Activated naive CD4-positive, alpha-beta T cell treated with Interleukin-2 at 50 U/mL for 16 hours (primary cell): ENCODE measurements around the gene SOWAHD.
"Not testable (repeated sequence)": the region's sequence is repeated elsewhere in the genome, so short reads cannot be mapped to it uniquely, and the experiment has no call there.

Source experiments
- DNase-seq: peaks from one replicate; pipeline ENCODE4 v3.0.0-alpha.2; 2020

The SOWAHD gene, protein sequence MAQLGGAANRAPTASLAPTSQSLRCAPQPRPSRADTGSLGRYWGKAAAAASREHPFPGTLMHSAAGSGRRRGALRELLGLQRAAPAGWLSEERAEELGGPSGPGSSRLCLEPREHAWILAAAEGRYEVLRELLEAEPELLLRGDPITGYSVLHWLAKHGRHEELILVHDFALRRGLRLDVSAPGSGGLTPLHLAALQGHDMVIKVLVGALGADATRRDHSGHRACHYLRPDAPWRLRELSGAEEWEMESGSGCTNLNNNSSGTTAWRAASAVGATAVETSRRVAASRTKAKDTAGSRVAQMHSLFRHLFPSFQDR

GRCh38 chrX:119757979-119758730 lies at the start of gene SOWAHD:
SOWAHD (plus strand) TSS chrX:119758588; CDS start chrX:119758668, 80 bp downstream.
- DNase-seq, result peak; percentile 28

GRCh38 chrX:119708936-119709335 lies 49.5 kb upstream of the SOWAHD start:
- DNase-seq, result no peak

DNA sequence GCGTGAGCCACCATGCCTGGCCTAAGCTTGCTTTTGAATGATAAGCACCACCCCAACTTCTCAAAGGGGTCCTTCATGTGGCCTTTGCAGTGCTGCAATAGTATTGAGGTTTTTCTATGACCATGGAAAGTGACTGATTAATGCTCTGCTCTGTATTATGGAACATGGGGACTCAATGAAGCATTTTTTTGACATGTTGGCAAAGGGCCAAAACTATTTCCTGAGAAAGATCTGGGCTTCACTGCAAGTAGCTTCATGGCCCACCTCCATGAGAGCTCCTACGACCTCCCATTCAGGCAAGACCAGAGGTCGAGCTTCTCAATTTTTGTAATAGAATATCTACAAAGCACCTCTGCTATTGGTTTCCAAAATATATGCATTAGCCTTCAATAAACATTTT lies 48.8 kb upstream of the SOWAHD start:
- DNase-seq, result no peak

DNA sequence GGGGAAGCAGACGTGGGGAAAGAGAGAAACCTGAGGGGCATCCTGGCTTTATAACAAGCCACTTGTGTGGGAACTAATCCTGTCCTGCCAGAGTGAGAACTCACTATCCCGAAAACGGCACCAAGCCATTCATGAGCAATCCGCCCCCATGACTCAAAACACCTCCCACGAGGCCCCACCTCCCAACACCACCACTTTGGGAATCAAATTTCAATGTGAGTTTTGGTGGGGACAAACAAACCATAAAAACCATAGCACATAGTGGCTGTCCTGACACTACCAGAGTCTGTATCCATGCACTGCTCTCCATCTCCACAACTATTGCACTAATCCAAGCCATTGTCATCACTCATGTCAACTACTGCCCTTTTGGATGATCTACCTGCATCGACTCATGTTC lies 36.9 kb upstream of the SOWAHD start:
- no peak for DNase-seq

DNA sequence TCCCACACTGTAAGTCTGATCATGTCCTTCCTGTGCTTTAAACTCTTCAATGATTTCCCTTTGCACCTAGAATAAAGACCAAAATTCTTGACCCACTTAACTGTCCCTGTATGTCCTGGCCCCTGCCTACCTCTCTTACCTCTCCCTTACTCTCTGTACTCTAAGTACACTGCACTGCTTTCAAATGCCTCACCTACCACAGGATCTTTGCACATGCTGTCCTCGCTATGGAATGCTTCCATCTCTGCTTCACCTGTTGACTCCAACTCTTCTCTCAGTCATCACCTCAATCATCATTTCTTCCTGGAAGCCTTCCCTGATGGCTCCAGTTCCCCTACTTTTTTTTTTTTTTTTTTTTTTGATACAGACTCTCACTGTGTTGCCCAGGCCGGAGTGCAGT lies 36.5 kb upstream of the SOWAHD start:
- no peak for DNase-seq

- DNase-seq, result peak; percentile 1
Measured at GRCh38 chrX:119726900-119727555, 31.4 kb upstream of the SOWAHD start.

GRCh38 chrX:119728487-119728886 lies 29.9 kb upstream of the SOWAHD start:
- DNase-seq, result no peak

DNA sequence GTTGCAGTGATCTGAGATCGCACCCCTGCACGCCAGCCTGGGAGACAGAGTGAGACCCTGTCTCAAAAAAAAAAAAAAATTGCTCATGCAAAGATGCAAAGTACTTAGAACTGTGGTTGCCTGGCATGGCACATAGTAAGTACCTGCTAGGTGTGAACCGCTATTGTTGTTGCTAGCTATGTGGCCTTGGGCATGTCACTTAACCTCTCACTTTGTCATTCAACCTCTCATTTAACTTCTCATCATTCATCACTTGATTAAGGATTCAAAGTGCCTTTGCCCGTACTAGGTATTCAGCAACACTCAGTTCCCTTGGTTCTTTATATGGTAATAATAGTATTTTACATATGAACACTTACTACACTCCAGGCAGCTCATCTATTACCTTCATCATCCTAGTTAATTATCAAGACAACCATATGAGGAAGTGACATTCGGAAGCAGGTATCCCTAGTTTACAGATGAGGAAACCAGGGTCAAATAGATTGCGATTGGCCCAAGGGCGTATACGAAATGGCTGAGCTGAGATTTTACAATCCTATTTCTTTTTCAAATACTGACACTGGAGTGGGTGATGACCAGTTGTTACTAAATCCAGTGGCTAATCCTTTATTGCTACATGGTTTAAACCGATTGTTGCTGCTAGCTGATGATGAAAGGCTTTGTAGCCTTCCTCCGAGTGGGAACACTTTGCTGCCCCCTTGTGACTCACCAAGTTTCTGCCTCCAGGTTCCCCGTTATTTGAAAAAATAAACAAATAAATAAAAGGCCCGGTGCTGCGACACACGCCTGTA lies 28.8 kb upstream of the SOWAHD start:
- peak; percentile 64 for DNase-seq

DNA sequence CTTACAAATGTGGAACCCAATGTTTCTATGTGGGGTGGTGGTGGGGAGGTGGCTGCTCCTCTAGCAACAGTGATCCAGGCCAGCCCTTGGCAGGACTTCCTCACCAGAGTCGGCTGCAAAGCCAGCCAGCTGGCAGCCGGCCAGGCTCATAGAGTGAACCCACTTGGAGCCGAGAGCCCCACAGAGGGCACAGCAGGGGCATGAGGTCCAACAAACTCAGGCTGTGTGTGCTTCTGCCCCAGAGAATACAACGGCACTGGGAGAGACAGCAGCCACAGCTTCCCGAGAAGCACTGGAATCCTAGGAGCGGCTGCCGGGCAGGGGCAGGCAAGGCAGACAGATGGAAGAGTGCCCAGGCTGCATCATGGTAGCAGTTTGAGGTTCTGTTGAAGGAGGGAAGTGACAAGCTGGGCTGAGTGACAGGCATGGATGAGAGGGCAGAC lies 23.5 kb upstream of the SOWAHD start:
- no peak for DNase-seq

DNA sequence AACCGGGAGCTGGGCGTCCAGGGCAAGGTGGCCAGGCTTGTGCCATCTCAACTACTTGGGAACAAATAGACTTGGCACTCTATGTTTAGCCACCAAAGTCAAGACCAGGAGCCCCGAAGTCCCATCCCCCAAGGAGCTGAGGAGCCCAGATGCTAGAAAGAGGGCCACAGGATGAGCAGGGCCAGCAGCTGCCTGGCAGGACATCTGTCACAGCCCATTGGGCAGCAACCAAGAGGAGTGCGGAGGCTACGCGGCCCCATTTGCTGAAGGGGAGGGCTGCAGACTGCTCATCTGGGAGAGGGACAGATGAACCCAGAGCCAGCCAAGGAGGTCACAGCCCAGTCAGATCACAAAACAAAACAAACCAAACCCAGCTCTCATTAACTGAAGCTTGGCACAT lies 22.9 kb upstream of the SOWAHD start:
- no peak for DNase-seq

GRCh38 chrX:119736206-119736764 lies 22.1 kb upstream of the SOWAHD start:
- DNase-seq, result no peak

DNA sequence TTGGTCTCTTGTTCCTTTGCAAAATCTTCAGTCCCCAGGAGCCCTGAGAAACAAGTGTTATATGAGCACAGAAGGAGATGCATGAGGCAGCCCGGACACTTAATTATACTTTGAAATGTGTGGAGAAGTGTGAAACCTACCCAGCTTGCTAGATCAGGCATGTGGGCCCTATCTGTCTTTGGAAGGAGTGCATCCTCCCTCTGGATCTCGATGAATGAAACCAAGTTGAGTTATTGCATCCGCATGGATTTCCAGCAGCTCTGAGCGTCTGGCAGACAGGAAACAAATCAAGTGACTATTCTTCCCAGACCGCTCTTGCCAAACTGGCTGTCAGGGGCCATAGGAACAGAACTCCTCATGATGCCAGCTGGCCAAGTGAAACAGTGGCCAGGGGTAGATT lies 19.6 kb upstream of the SOWAHD start:
- DNase-seq, result no peak

DNA sequence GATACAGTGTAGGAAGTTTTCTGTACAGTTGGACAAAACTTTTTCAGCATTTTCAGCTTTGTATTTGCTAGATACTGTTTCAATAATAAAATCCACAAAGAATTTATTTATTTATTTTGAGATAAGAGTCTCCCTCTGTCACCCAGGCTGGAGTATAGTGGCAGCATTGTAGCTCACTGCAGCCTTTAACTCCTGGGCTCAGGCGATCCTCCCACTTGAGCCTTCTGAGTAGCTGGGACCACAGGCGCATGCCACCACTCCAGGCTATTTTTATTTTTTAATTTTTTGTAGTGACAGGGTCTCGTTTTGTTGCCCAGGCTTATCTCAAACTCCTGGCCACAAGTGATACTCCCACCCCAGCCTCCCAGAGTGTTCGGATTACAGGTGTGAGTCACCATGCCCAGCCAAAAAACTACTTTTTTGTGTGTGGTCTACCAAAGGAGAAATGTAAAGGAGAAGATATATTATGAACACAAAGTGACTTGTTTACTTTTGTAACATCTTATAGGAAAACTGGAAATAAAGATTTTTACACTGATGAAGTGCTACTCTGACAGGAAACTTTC lies 13.0 kb upstream of the SOWAHD start:
- no peak for DNase-seq

GRCh38 chrX:119750131-119750530 lies 8.3 kb upstream of the SOWAHD start:
- not testable (repeated sequence) for DNase-seq

- not testable (repeated sequence) for DNase-seq
Measured at GRCh38 chrX:119750751-119751150, 7.6 kb upstream of the SOWAHD start.

DNA sequence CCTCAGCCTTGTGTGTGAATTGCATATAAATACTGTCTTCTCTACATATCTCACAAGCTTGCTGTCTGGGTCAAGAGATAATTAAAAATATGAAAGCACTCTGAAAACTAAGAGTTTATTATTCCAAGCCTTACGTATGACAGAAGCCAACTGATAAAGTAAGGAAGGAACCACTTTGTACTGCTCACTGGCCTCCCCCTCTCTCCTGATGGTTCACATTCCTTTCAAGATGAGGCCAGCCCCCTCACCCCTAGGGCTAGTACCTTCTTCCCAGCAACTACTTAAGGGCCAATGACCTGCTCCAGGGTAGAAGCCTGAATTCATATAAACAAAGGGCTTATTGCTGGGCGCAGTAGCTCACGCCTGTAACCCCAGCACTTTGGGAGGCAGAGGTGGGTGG lies 5.4 kb upstream of the SOWAHD start:
- no peak for DNase-seq

- peak; percentile 32 for DNase-seq
Measured at GRCh38 chrX:119753639-119754257, 4.6 kb upstream of the SOWAHD start.

GRCh38 chrX:119755981-119756533 lies 2.3 kb upstream of the SOWAHD start:
- peak; percentile 53 for DNase-seq

DNA sequence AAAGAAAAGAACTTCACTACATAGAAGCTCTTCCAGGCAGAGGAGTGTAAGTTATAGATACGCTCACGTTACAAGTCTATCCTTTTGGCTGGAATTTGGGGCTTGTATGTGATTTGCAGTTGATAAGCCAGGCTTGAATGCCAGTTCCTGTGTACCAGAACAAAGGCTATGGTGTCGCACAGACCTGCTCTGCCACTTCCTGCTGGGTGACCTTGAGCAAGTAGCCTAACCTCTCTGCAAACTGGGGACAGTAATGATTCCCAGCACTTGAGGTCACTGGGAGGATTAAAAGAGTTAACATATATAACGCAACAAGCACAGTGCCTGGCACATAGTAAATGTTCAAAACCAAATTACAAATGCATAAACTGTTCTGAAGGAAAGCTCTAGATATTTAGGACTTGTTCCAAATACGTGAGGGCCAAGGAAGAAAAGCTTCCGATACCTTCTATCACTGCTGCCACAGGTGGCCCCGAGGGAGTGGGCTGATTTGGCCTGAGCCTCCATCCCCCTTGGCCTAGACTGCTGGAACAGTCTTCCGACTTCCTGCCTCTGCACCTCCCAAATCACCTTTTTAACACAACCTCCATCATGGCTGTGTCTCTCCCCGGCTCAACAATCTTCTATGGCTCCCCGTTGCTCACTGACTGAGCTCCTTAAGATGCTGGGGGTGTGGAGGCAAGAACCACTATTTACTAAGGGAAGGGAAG lies 1.3 kb upstream of the SOWAHD start:
- no peak for DNase-seq

- no peak for DNase-seq
Measured at GRCh38 chrX:119757646-119757978, 776 bp upstream of the SOWAHD start.

GRCh38 chrX:119758731-119759247 lies 401 bp downstream of the SOWAHD start:
- peak; percentile 23 for DNase-seq
